NT2/D1 (cell line): ENCODE data around the gene IGFBPL1.

Experiments used
- SUZ12 ChIP-seq: IDR thresholded peaks from 2 replicates; pipeline ENCODE4 v1.6.1; 2011; ENCODE audit not compliant: insufficient read length, insufficient read depth; ENCODE audit errors: extremely low read depth
- YY1 ChIP-seq: IDR thresholded peaks from 2 replicates; pipeline ENCODE4 v1.6.1; 2011; ENCODE audit not compliant: insufficient read length, insufficient read depth
- ZNF274 ChIP-seq: IDR thresholded peaks from 2 replicates; pipeline ENCODE4 v1.6.1; 2011; ENCODE audit warnings: mild to moderate bottlenecking, low read depth, low read length

GRCh38 chr9:38406476-38407186, 17.6 kb downstream of the IGFBPL1 start:
- TF ChIP-seq SUZ12 (no peak), YY1 (no peak), ZNF274 (no peak)
